ENCODE results near the gene KCNQ1. TPM values are rescaled to one million over a fixed set of nuclear protein-coding genes. Genes with fewer than 3 reads are reported as not detected.

Gene KCNQ1
- total RNA-seq, 1 experiment from 2014 or later = 1.0 TPM

- Mint-ChIP-seq H3K27me3 (ENCODE audit: insufficient read depth, unreplicated experiment) (no peaks in the 10 kb centered on the region), H3K9me3 (ENCODE audit: unreplicated experiment) (no peaks in the 10 kb centered on the region), H3K27ac (ENCODE audit: unreplicated experiment) (no peak overlapping the region), H3K4me1 (ENCODE audit: low read depth, unreplicated experiment) (no peaks in the 10 kb centered on the region), H3K36me3 (ENCODE audit: insufficient read depth, unreplicated experiment) (no peaks in the 10 kb centered on the region), H3K4me3 (ENCODE audit: unreplicated experiment) (no peak overlapping the region)
- Histone ChIP-seq H3K9me3 (no peaks in the 10 kb centered on the region), H3K4me1 (peaks cover 4% of the 10 kb centered on the region), H3K4me3 (ENCODE audit: low read depth, low read length) (no peak overlapping the region), H3K27me3 (replicated peaks; ENCODE audit: control insufficient read depth, insufficient read depth, low read length) (no peaks in the 10 kb centered on the region), H3K36me3 (ENCODE audit: control insufficient read depth, insufficient read depth, low read length) (no peaks in the 10 kb centered on the region)
- TF ChIP-seq CTCF (IDR thresholded peaks at IDR 0.05; ENCODE audit: insufficient read depth in 1 of 2, low read depth in 1 of 2, low read length in 1 of 2, severe bottlenecking in 1 of 2, unreplicated experiment in 1 of 2) = no peak
- CTCF ChIA-PET = interaction anchor here (0.6 to 3.4 kb wide), 17 partner anchors 12 to 508 kb away, joined by 3 to 128 read pairs (median 6); partner anchors contain the start of genes CD81 and TSSC4
- BruUV-seq (replicated peaks) = no TSS peak
- intact Hi-C loops (cut with micrococcal nuclease; ENCODE audit: unreplicated experiment) = no loop called here
- DNase-seq = no peak
- POLR2A ChIA-PET = interaction anchor here (0.6 kb wide), 2 partner anchors 21 to 116 kb away, joined by 3 to 6 read pairs; partner anchors contain the start of gene TSSC4
Observed at GRCh38 chr11:2421226-2421994, 23.4 kb upstream of the KCNQ1 start.

GRCh38 chr11:2421996-2422395 is 22.8 kb upstream of the KCNQ1 start:
- no TSS peak for BruUV-seq (replicated peaks)
- H3K27me3 ChIP-seq (replicated peaks; ENCODE audit: control insufficient read depth, insufficient read depth, low read length) = no peaks in the 10 kb centered on the region
- Mint-ChIP-seq H3K9me3 (ENCODE audit: unreplicated experiment) (no peaks in the 10 kb centered on the region), H3K36me3 (ENCODE audit: insufficient read depth, unreplicated experiment) (no peaks in the 10 kb centered on the region), H3K4me1 (ENCODE audit: low read depth, unreplicated experiment) (no peaks in the 10 kb centered on the region), H3K27ac (ENCODE audit: unreplicated experiment) (no peak overlapping the region), H3K27me3 (ENCODE audit: insufficient read depth, unreplicated experiment) (no peaks in the 10 kb centered on the region), H3K4me3 (ENCODE audit: unreplicated experiment) (no peak overlapping the region)
- peaks cover 4% of the 10 kb centered on the region for H3K4me1 ChIP-seq
- H3K36me3 ChIP-seq (ENCODE audit: control insufficient read depth, insufficient read depth, low read length) = no peaks in the 10 kb centered on the region
- DNase-seq = no peak
- no peak for TF ChIP-seq CTCF (IDR thresholded peaks at IDR 0.05; ENCODE audit: insufficient read depth in 1 of 2, low read depth in 1 of 2, low read length in 1 of 2, severe bottlenecking in 1 of 2, unreplicated experiment in 1 of 2)
- no peak overlapping the region for H3K4me3 ChIP-seq (ENCODE audit: low read depth, low read length)
- intact Hi-C loops (cut with micrococcal nuclease; ENCODE audit: unreplicated experiment) = no loop called here
- H3K9me3 ChIP-seq = no peaks in the 10 kb centered on the region
- POLR2A ChIA-PET = no interaction called here
- CTCF ChIA-PET = interaction anchor here (1.6 to 3.4 kb wide), 2 partner anchors 115 to 117 kb away, joined by 7 to 128 read pairs; no protein-coding TSS in a partner anchor

DNA sequence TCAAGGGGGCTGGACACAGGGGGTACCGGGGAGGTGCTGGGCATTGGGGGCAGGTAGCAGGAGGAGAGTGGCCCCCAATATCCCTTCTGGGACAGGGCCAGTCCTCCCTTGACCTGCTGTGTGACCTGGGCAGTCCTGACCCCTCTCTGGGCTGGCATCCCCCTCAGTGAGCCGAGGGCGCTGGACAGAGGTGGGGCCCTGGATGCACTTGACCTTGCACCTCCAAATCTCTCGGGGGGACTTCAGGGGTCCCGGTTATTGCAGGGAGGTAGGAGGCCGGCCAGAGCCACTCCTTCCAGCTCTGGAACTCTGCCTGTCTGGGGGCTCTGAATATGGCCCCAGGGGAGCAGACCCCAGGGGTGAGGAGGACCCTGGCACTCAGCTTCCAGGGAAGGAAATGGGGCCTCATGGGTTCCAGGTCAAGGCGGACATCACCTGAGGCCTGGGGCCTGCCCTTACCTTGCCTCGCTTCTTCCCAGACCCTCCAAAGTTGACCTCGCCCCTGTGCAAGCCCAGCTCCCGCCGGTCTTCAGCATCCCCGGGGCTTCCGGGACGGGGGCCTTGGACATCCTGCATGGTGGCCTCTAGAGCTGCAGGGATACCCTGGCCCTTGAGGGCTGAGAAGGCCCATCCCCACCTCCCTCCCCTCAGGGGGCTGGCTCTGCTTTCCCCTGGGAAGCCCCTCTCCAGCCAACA is 22.2 kb upstream of the KCNQ1 start:
- Mint-ChIP-seq H3K27me3 (ENCODE audit: insufficient read depth, unreplicated experiment) (no peaks in the 10 kb centered on the region), H3K9me3 (ENCODE audit: unreplicated experiment) (no peaks in the 10 kb centered on the region), H3K27ac (ENCODE audit: unreplicated experiment) (no peak overlapping the region), H3K4me3 (ENCODE audit: unreplicated experiment) (no peak overlapping the region), H3K4me1 (ENCODE audit: low read depth, unreplicated experiment) (no peaks in the 10 kb centered on the region), H3K36me3 (ENCODE audit: insufficient read depth, unreplicated experiment) (no peaks in the 10 kb centered on the region)
- CTCF ChIA-PET = interaction anchor here (1.6 kb wide), 1 partner anchor 117 kb away, joined by 7 read pairs; no protein-coding TSS in a partner anchor
- Histone ChIP-seq H3K27me3 (replicated peaks; ENCODE audit: control insufficient read depth, insufficient read depth, low read length) (no peaks in the 10 kb centered on the region), H3K4me3 (ENCODE audit: low read depth, low read length) (no peak overlapping the region), H3K36me3 (ENCODE audit: control insufficient read depth, insufficient read depth, low read length) (no peaks in the 10 kb centered on the region), H3K4me1 (peaks cover 4% of the 10 kb centered on the region), H3K9me3 (no peaks in the 10 kb centered on the region)
- no peak for DNase-seq
- POLR2A ChIA-PET = no interaction called here
- no TSS peak for BruUV-seq (replicated peaks)
- intact Hi-C loops (cut with micrococcal nuclease; ENCODE audit: unreplicated experiment) = no loop called here
- TF ChIP-seq CTCF (IDR thresholded peaks at IDR 0.05; ENCODE audit: insufficient read depth in 1 of 2, low read depth in 1 of 2, low read length in 1 of 2, severe bottlenecking in 1 of 2, unreplicated experiment in 1 of 2) = no peak

Measured in Caco-2 (cell line).